ENCODE measurements around the gene PACSIN2.

DNA sequence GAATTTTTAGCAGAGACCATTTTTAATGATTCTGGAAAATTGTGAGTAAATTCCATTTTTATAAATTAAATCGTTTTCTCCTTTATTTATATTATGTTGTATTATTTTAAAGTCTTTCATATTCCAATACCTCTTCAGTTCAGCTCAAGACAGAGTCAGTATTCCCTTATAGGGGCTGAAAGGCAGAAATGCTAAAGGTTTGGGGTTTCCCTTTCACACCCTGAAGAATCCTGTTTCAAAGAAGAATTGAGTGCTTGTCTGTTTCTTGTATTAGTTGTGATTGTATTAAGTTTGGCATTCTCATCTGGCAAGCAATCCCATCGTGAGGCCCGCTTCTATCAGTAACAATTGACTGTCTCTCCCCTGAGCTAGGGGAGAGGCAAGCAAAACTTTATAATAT, 57.4 kb downstream of the PACSIN2 start:
- TF ChIP-seq, protein P1, sequence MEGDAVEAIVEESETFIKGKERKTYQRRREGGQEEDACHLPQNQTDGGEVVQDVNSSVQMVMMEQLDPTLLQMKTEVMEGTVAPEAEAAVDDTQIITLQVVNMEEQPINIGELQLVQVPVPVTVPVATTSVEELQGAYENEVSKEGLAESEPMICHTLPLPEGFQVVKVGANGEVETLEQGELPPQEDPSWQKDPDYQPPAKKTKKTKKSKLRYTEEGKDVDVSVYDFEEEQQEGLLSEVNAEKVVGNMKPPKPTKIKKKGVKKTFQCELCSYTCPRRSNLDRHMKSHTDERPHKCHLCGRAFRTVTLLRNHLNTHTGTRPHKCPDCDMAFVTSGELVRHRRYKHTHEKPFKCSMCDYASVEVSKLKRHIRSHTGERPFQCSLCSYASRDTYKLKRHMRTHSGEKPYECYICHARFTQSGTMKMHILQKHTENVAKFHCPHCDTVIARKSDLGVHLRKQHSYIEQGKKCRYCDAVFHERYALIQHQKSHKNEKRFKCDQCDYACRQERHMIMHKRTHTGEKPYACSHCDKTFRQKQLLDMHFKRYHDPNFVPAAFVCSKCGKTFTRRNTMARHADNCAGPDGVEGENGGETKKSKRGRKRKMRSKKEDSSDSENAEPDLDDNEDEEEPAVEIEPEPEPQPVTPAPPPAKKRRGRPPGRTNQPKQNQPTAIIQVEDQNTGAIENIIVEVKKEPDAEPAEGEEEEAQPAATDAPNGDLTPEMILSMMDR (IDR thresholded peaks at IDR 0.05) = no peak
- no peak for TF ChIP-seq ZFX (IDR thresholded peaks at IDR 0.05; ENCODE audit: borderline replicate concordance)
